Endothelial cell of umbilical vein (primary cell): ENCODE measurements around the gene LGALS12. TPM values are rescaled to one million over a fixed set of nuclear protein-coding genes. Genes with fewer than 3 reads are reported as not detected.

Experiments used
- BruUV-seq: library from RNA; stranded (reverse); fragments of 400-500 nt; replicated peaks from 2 replicates; lab custom pipeline; 2021; lab: Mats Ljungman, UMichigan
- CTCF ChIA-PET: fragments of 300-600, 350-600 bp; sonication (Branson Sonifier 250); formaldehyde crosslinking; loops from one replicate; lab custom pipeline; 2021; ENCODE audit warnings: antibody characterized with exemption, inconsistent platforms; lab: Charles Lee
- POLR2A ChIA-PET: fragments of 300-600, 350-600 bp; sonication (Branson Sonifier 250); formaldehyde crosslinking; loops from one replicate; lab custom pipeline; 2021; ENCODE audit warnings: antibody characterized with exemption, inconsistent platforms; lab: Charles Lee
- DNase-seq: peaks from one replicate; pipeline ENCODE4 v3.0.0-alpha.2; 2011; ENCODE audit warnings: low read depth, low spot score
- FAIRE-seq: peaks from 2 replicates; lab custom pipeline; 2011; peaks lifted over from hg19 to GRCh38; lab: Jason Lieb, UNC
- H2AFZ ChIP-seq: 2 replicates; pipeline ENCODE4 v1.6.0; 2012; ENCODE audit warnings: low read depth, low read length, control low read depth, inconsistent platforms
- H3K27ac ChIP-seq: 2 replicates; pipeline ENCODE4 v1.5.1; 2011; ENCODE audit warnings: low read depth, mild to moderate bottlenecking, control low read depth, low read length, moderate library complexity; ENCODE audit not compliant: insufficient read depth
- H3K27me3 ChIP-seq, 2 experiments: 2 replicates each; pipeline versions ENCODE4 v1.6.0 to v1.6.1; 2011; ENCODE audit warnings: low read length in 2 of 2, mixed read lengths in 1 of 2; ENCODE audit not compliant: control insufficient read depth in 2 of 2, insufficient read depth in 2 of 2
- H3K36me3 ChIP-seq, 2 experiments: 2 replicates in 1 of 2; 3 replicates in 1 of 2; pipeline ENCODE4 v1.5.1; 2011; ENCODE audit warnings: low read length in 2 of 2, mild to moderate bottlenecking in 1 of 2, moderate library complexity in 1 of 2; ENCODE audit not compliant: control insufficient read depth in 2 of 2, insufficient read depth in 2 of 2; ENCODE audit errors: extremely low read depth in 1 of 2
- H3K4me1 ChIP-seq: 3 replicates; pipeline ENCODE4 v1.5.1; 2011; ENCODE audit warnings: mild to moderate bottlenecking, low read length; ENCODE audit not compliant: control insufficient read depth, insufficient read depth; ENCODE audit errors: extremely low read depth
- H3K4me2 ChIP-seq: 2 replicates; pipeline ENCODE4 v1.6.1; 2011; ENCODE audit warnings: low read length, control low read depth, mixed read lengths; ENCODE audit not compliant: insufficient read depth
- H3K4me3 ChIP-seq, 3 experiments: fragments of 200-600 bp in 1 of 3; sonication (generic), shearing (Covaris generic) in 1 of 3; replicated peaks in 1 of 3; 2 replicates each; pipeline ENCODE4 v1.5.1; 2011 to 2016; ENCODE audit warnings: control low read depth in 3 of 3, low read length in 3 of 3, mild to moderate bottlenecking in 2 of 3, inconsistent platforms in 1 of 3, low read depth in 1 of 3, moderate library complexity in 1 of 3; ENCODE audit not compliant: insufficient read depth in 1 of 3
- H3K79me2 ChIP-seq: 2 replicates; pipeline ENCODE4 v1.6.0; 2012; ENCODE audit warnings: low read length, inconsistent platforms; ENCODE audit not compliant: control insufficient read depth, insufficient read depth
- H3K9ac ChIP-seq: replicated peaks from 2 replicates; pipeline ENCODE3; 2011; ENCODE audit warnings: low read length, control low read depth; ENCODE audit not compliant: insufficient read depth; ENCODE audit errors: extremely low read depth
- H3K9me1 ChIP-seq: replicated peaks from 3 replicates; pipeline ENCODE4 v1.6.0; 2011; ENCODE audit warnings: mild to moderate bottlenecking, low read length; ENCODE audit not compliant: control insufficient read depth, insufficient read depth; ENCODE audit errors: extremely low read depth
- H3K9me3 ChIP-seq: replicated peaks from 2 replicates; pipeline ENCODE4 v1.5.1; 2012; ENCODE audit warnings: low read length, inconsistent platforms; ENCODE audit not compliant: control insufficient read depth, insufficient read depth
- H4K20me1 ChIP-seq: replicated peaks from 2 replicates; pipeline ENCODE3; 2011; ENCODE audit warnings: mild to moderate bottlenecking, low read length; ENCODE audit not compliant: control insufficient read depth, insufficient read depth; ENCODE audit errors: extremely low read depth
- CTCF ChIP-seq, 2 donors: IDR thresholded peaks; 1 replicate in 1 of 2; 2 replicates in 1 of 2; pipeline ENCODE4 v1.5.1; 2011; ENCODE audit warnings: low read length in 2 of 2, mild to moderate bottlenecking in 2 of 2, moderate library complexity in 2 of 2, control low read depth in 1 of 2, inconsistent platforms in 1 of 2, low read depth in 1 of 2; ENCODE audit not compliant: insufficient read depth in 1 of 2; ENCODE audit errors: extremely low read depth in 1 of 2
- EZH2 ChIP-seq: IDR thresholded peaks from 2 replicates; pipeline ENCODE4 v1.6.1; 2012; ENCODE audit warnings: borderline replicate concordance, low read depth, mild to moderate bottlenecking, moderate library complexity, low read length, inconsistent platforms; ENCODE audit not compliant: severe bottlenecking
- FOS ChIP-seq: IDR thresholded peaks from 2 replicates; pipeline ENCODE4 v1.6.1; 2011; ENCODE audit warnings: mild to moderate bottlenecking, low read length, moderate library complexity, borderline replicate concordance; ENCODE audit not compliant: insufficient read depth
- GATA2 ChIP-seq: IDR thresholded peaks from 2 replicates; pipeline ENCODE4 v1.7.0; 2011; ENCODE audit warnings: low read depth, mild to moderate bottlenecking, moderate library complexity, mixed read lengths, low read length; ENCODE audit not compliant: insufficient read length, insufficient read depth
- JUN ChIP-seq: IDR thresholded peaks from 2 replicates; pipeline ENCODE4 v1.6.1; 2011; ENCODE audit warnings: borderline replicate concordance, low read depth; ENCODE audit not compliant: insufficient read length, insufficient read depth
- MYC ChIP-seq: IDR thresholded peaks from one replicate; pipeline ENCODE4 v1.6.1; 2011; ENCODE audit warnings: mild to moderate bottlenecking, low read depth, low read length
- POLR2A ChIP-seq: IDR thresholded peaks from 2 replicates; pipeline ENCODE4 v1.6.1; 2012; ENCODE audit warnings: low read depth, mild to moderate bottlenecking, control low read depth, low read length
- POLR2AphosphoS5 ChIP-seq: IDR thresholded peaks from 2 replicates; pipeline ENCODE4 v1.6.1; 2012; ENCODE audit warnings: low read depth, mild to moderate bottlenecking, control low read depth, low read length, moderate library complexity; ENCODE audit not compliant: insufficient read depth
- dilution Hi-C: fragments of 300-500 bp; cut with MboI; formaldehyde crosslinking; loops from one replicate; pipeline ENCODE4 v1.15.0; 2019; ENCODE audit warnings: low sequenced_read_pairs; ENCODE audit not compliant: extremely low pct_ligation_motif_present
- intact Hi-C: fragments of 100-400 bp; cut with micrococcal nuclease; formaldehyde crosslinking; loops from one replicate; pipeline ENCODE4 v1.10.0; 2022
- polyA plus RNA-seq, 4 experiments: library from polyadenylated mRNA; depleted of rRNA in 3 of 4; stranded (reverse) in 3 of 4; unstranded in 1 of 4; fragments of >200 nt; gene quantifications; 2 replicates each; pipeline versions ENCODE4 v1.2.1 to v1.2.3, GENCODE V29; 2011 to 2012; ENCODE audit warnings: missing spikeins in 1 of 4
- total RNA-seq: library from RNA; stranded (reverse); gene quantifications from 2 replicates; pipeline ENCODE4 v1.2.3, GENCODE V29; 2021
- TF ChIP-seq, protein P1 (sequence below): IDR thresholded peaks from 2 replicates; pipeline ENCODE4 v1.6.1; 2011; ENCODE audit not compliant: insufficient read depth, insufficient read length

Gene LGALS12
- total and polyA plus RNA-seq, 2 donors (not counting 3 experiments of a cell fraction or from before 2014, with no cell fraction given) = not detected

GRCh38 chr11:63517156-63517555, 11.3 kb downstream of the LGALS12 start:
- no peak overlapping the region for H3K4me2 ChIP-seq
- no peak overlapping the region for H3K27ac ChIP-seq
- H3K9ac ChIP-seq = no peak overlapping the region
- no peaks in the 10 kb centered on the region for H3K9me1 ChIP-seq
- intact Hi-C loops = no loop called here
- peaks cover 0 to 4% of the 10 kb centered on the region in 2 experiments for H3K27me3 ChIP-seq
- no peaks in the 10 kb centered on the region for H3K4me1 ChIP-seq
- no TSS peak for BruUV-seq
- H3K4me3 ChIP-seq = no peak overlapping the region
- H4K20me1 ChIP-seq = no peaks in the 10 kb centered on the region
- DNase-seq = no peak
- CTCF ChIA-PET = no interaction called here
- no peak for FAIRE-seq
- POLR2A ChIA-PET = no interaction called here
- TF ChIP-seq POLR2A (no peak), POLR2AphosphoS5 (no peak), EZH2 (no peak), MYC (no peak), CTCF (IDR thresholded peaks at IDR 0.05; ENCODE audit: extremely low read depth in 1 of 2, insufficient read depth in 1 of 2, low read depth in 1 of 2, low read length in 2 of 2) (no peak), FOS (no peak), JUN (no peak), GATA2 (no peak)
- TF ChIP-seq, protein P1, sequence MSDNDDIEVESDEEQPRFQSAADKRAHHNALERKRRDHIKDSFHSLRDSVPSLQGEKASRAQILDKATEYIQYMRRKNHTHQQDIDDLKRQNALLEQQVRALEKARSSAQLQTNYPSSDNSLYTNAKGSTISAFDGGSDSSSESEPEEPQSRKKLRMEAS = no peak
- no peaks in the 10 kb centered on the region for H3K9me3 ChIP-seq
- dilution Hi-C loops = no loop called here
- no peaks in the 10 kb centered on the region for H3K79me2 ChIP-seq
- H2AFZ ChIP-seq = no peak overlapping the region
- no peaks in the 10 kb centered on the region for H3K36me3 ChIP-seq
